DND-41 (cell line): ENCODE measurements around the gene CTNNA3.

Experiments
- EZH2 ChIP-seq: IDR thresholded peaks from 3 replicates; pipeline ENCODE4 v1.6.1; 2012; ENCODE audit warnings: borderline replicate concordance, low read depth, mild to moderate bottlenecking, moderate library complexity, low read length, inconsistent platforms; ENCODE audit not compliant: severe bottlenecking
- TF ChIP-seq, protein P1 (sequence below): IDR thresholded peaks from 2 replicates; pipeline ENCODE4 v1.5.1; 2012; ENCODE audit warnings: borderline replicate concordance, low read length, moderate library complexity, mild to moderate bottlenecking; ENCODE audit not compliant: poor library complexity, severe bottlenecking; ENCODE audit errors: extremely low read depth

DNA sequence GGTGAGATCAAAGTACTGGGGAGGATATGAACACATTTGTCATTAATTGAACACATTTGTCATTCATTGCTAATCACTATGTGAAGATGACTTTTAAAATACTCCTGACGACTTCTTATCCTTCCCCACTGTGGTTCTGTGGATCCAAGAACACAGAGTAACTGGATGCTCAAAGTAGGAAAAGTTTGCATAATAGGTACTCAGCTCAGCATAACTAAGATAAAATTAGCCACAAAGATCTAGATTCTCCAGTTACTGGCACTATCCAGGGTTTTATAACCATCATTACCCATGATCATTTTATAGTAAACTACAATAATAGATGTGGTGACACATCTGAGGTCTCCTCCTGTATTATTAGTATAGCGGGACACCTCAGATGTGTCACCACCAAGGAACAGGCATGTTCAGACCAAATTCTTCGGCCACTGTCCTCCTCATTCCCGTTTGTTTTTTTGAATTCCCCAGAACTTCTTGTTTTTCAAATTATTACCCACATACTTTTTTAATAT lies 933.7 kb downstream of the CTNNA3 start:
- no peak for TF ChIP-seq EZH2
- TF ChIP-seq, protein P1, sequence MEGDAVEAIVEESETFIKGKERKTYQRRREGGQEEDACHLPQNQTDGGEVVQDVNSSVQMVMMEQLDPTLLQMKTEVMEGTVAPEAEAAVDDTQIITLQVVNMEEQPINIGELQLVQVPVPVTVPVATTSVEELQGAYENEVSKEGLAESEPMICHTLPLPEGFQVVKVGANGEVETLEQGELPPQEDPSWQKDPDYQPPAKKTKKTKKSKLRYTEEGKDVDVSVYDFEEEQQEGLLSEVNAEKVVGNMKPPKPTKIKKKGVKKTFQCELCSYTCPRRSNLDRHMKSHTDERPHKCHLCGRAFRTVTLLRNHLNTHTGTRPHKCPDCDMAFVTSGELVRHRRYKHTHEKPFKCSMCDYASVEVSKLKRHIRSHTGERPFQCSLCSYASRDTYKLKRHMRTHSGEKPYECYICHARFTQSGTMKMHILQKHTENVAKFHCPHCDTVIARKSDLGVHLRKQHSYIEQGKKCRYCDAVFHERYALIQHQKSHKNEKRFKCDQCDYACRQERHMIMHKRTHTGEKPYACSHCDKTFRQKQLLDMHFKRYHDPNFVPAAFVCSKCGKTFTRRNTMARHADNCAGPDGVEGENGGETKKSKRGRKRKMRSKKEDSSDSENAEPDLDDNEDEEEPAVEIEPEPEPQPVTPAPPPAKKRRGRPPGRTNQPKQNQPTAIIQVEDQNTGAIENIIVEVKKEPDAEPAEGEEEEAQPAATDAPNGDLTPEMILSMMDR, result no peak
